ENCODE data around the gene COL28A1. TPM values are rescaled to one million over a fixed set of nuclear protein-coding genes. Genes with fewer than 3 reads are reported as not detected.

COL28A1 gene
- total RNA-seq, 3 donors from 2014 or later (not counting 1 experiment from before 2014, with no cell fraction given) = 0.28 to 0.84 (median 0.45) TPM

- Mint-ChIP-seq H3K36me3 (no peaks in the 10 kb centered on the region), H3K27me3 (ENCODE audit: low read depth in 2 of 2) (peaks cover 5 to 6% of the 10 kb centered on the region in 2 donors), H3K4me3 (no peak overlapping the region), H3K9me3 (no peaks in the 10 kb centered on the region), H3K4me1 (peaks cover 6 to 13% of the 10 kb centered on the region in 2 donors), H3K27ac (no peak overlapping the region)
- Histone ChIP-seq H3K9me3 (ENCODE audit: control insufficient read depth, insufficient read depth, low read length) (no peaks in the 10 kb centered on the region), H3K27ac (ENCODE audit: low read length) (no peak overlapping the region), H3K27me3 (ENCODE audit: control insufficient read depth, insufficient read depth, low read length) (no peaks in the 10 kb centered on the region), H3K4me3 (ENCODE audit: low read length) (no peak overlapping the region), H3K4me1 (ENCODE audit: control insufficient read depth, insufficient read depth, low read length) (no peaks in the 10 kb centered on the region), H3K36me3 (ENCODE audit: control insufficient read depth, insufficient read depth, low read length) (no peaks in the 10 kb centered on the region)
- DNase-seq (no peak), ATAC-seq (no peak)
- 64% methylated on average over 3 of the region's 3 CpGs for WGBS (ENCODE audit: insufficient coverage)
- intact Hi-C loops (cut with micrococcal nuclease) = no loop called here
- no peak for TF ChIP-seq CTCF (IDR thresholded peaks at IDR 0.05)
These were observed 199.8 kb downstream of the COL28A1 start for GRCh38 chr7:7335909-7336308.

- Mint-ChIP-seq H3K27ac (no peak overlapping the region), H3K4me3 (no peak overlapping the region), H3K4me1 (peaks cover 6 to 13% of the 10 kb centered on the region in 2 donors), H3K9me3 (no peaks in the 10 kb centered on the region), H3K27me3 (ENCODE audit: low read depth in 2 of 2) (peaks cover 6 to 12% of the 10 kb centered on the region in 2 donors), H3K36me3 (no peaks in the 10 kb centered on the region)
- DNase-seq = no peak
- H3K4me1 ChIP-seq (ENCODE audit: control insufficient read depth, insufficient read depth, low read length) = no peaks in the 10 kb centered on the region
- ATAC-seq = no peak
- H3K36me3 ChIP-seq (ENCODE audit: control insufficient read depth, insufficient read depth, low read length) = no peaks in the 10 kb centered on the region
- H3K27ac ChIP-seq (ENCODE audit: low read length) = no peak overlapping the region
- H3K4me3 ChIP-seq (ENCODE audit: low read length) = no peak overlapping the region
- no peaks in the 10 kb centered on the region for H3K27me3 ChIP-seq (ENCODE audit: control insufficient read depth, insufficient read depth, low read length)
- no peaks in the 10 kb centered on the region for H3K9me3 ChIP-seq (ENCODE audit: control insufficient read depth, insufficient read depth, low read length)
- intact Hi-C loops (cut with micrococcal nuclease) = no loop called here
- WGBS (ENCODE audit: insufficient coverage) = 97% methylated on average over 2 of the region's 2 CpGs
- no peak for TF ChIP-seq CTCF (IDR thresholded peaks at IDR 0.05)
These were observed 200.5 kb downstream of the COL28A1 start for GRCh38 chr7:7335215-7335614.

- Mint-ChIP-seq H3K27me3 (ENCODE audit: low read depth in 2 of 2) (peaks cover 9 to 14% of the 10 kb centered on the region in 2 donors), H3K4me1 (peaks cover 6 to 13% of the 10 kb centered on the region in 2 donors), H3K9me3 (no peaks in the 10 kb centered on the region), H3K36me3 (no peaks in the 10 kb centered on the region), H3K4me3 (no peak overlapping the region), H3K27ac (no peak overlapping the region)
- Histone ChIP-seq H3K27me3 (ENCODE audit: control insufficient read depth, insufficient read depth, low read length) (no peaks in the 10 kb centered on the region), H3K4me1 (ENCODE audit: control insufficient read depth, insufficient read depth, low read length) (no peaks in the 10 kb centered on the region), H3K9me3 (ENCODE audit: control insufficient read depth, insufficient read depth, low read length) (no peaks in the 10 kb centered on the region), H3K27ac (ENCODE audit: low read length) (no peak overlapping the region), H3K4me3 (ENCODE audit: low read length) (no peak overlapping the region), H3K36me3 (ENCODE audit: control insufficient read depth, insufficient read depth, low read length) (no peaks in the 10 kb centered on the region)
- intact Hi-C loops (cut with micrococcal nuclease) = no loop called here
- peak in 1 of 3 donors; percentile 43 for ATAC-seq
- WGBS (ENCODE audit: insufficient coverage) = 70% methylated on average over 1 of the region's 3 CpGs
- DNase-seq = no peak
- TF ChIP-seq CTCF (IDR thresholded peaks at IDR 0.05) = no peak
These were observed 202.1 kb downstream of the COL28A1 start for GRCh38 chr7:7333610-7334009.

- Mint-ChIP-seq H3K27ac (no peak overlapping the region), H3K4me3 (no peak overlapping the region), H3K9me3 (no peaks in the 10 kb centered on the region), H3K27me3 (ENCODE audit: low read depth in 2 of 2) (peaks cover 11 to 21% of the 10 kb centered on the region in 2 donors), H3K36me3 (no peaks in the 10 kb centered on the region), H3K4me1 (peaks cover 6 to 13% of the 10 kb centered on the region in 2 donors)
- Histone ChIP-seq H3K4me3 (ENCODE audit: low read length) (no peak overlapping the region), H3K9me3 (ENCODE audit: control insufficient read depth, insufficient read depth, low read length) (no peaks in the 10 kb centered on the region), H3K27me3 (ENCODE audit: control insufficient read depth, insufficient read depth, low read length) (no peaks in the 10 kb centered on the region), H3K4me1 (ENCODE audit: control insufficient read depth, insufficient read depth, low read length) (no peaks in the 10 kb centered on the region), H3K27ac (ENCODE audit: low read length) (no peak overlapping the region), H3K36me3 (ENCODE audit: control insufficient read depth, insufficient read depth, low read length) (no peaks in the 10 kb centered on the region)
- ATAC-seq = no peak
- no peak for TF ChIP-seq CTCF (IDR thresholded peaks at IDR 0.05)
- no peak for DNase-seq
- 88% methylated on average over 4 of the region's 4 CpGs for WGBS (ENCODE audit: insufficient coverage)
- intact Hi-C loops (cut with micrococcal nuclease) = no loop called here
These were observed 204.2 kb downstream of the COL28A1 start for GRCh38 chr7:7331523-7331922.

All from natural killer cell (primary cell).